Esophagus muscularis mucosa (tissue), 4 donors: ENCODE data around the gene GPR21. TPM values are rescaled to one million over a fixed set of nuclear protein-coding genes. Genes with fewer than 3 reads are reported as not detected.

Experiments
- DNase-seq: peaks from one replicate; pipeline ENCODE4 v3.0.0-alpha.2; 2017; ENCODE audit errors: extremely low spot score
- H3K27ac ChIP-seq, 4 donors: fragments of 200-600 bp; sonication (generic); replicated peaks in 1 of 4; 1 replicate in 3 of 4; 2 replicates in 1 of 4; pipeline ENCODE4 v1.5.1; 2016 to 2019; ENCODE audit warnings: mild to moderate bottlenecking in 1 of 4
- H3K27me3 ChIP-seq, 4 donors: fragments of 200-600 bp; sonication (generic); one replicate each; pipeline versions ENCODE4 v1.5.1 to v1.6.0; 2016 to 2019
- H3K36me3 ChIP-seq, 4 donors: fragments of 200-600 bp; sonication (generic); one replicate each; pipeline ENCODE4 v1.5.1; 2016 to 2019
- H3K4me1 ChIP-seq, 4 donors: fragments of 200-600 bp; sonication (generic); one replicate each; pipeline ENCODE4 v1.5.1; 2016 to 2019
- H3K4me3 ChIP-seq, 4 donors: fragments of 200-600 bp; sonication (generic); 1 replicate in 2 of 4; 2 replicates in 2 of 4; pipeline ENCODE4 v1.5.1; 2016 to 2019; ENCODE audit warnings: mild to moderate bottlenecking in 4 of 4, moderate library complexity in 1 of 4
- H3K9me3 ChIP-seq, 4 donors: fragments of 200-600 bp; sonication (generic); 1 replicate in 3 of 4; 2 replicates in 1 of 4; pipeline ENCODE4 v1.5.1; 2016 to 2019
- CTCF ChIP-seq, 3 experiments: fragments of 200-600 bp in 2 of 3; fragments of 450-650 bp in 1 of 3; sonication (generic) in 2 of 3; IDR thresholded peaks; one replicate each; pipeline ENCODE4 v1.5.1; 2017 to 2019; ENCODE audit warnings: antibody characterized with exemption in 3 of 3, mild to moderate bottlenecking in 2 of 3, moderate library complexity in 1 of 3
- EP300 ChIP-seq: sonication (generic); formaldehyde crosslinking; IDR thresholded peaks from one replicate; pipeline ENCODE4 v1.6.1; 2017; ENCODE audit warnings: antibody characterized with exemption
- POLR2A ChIP-seq: fragments of 450-650 bp; IDR thresholded peaks from one replicate; pipeline ENCODE4 v1.6.1; 2017; ENCODE audit warnings: antibody characterized with exemption, moderate library complexity, mild to moderate bottlenecking, low read depth
- POLR2AphosphoS5 ChIP-seq, 2 donors: sonication (generic); formaldehyde crosslinking; IDR thresholded peaks; one replicate each; pipeline ENCODE4 v1.6.1; 2017; ENCODE audit warnings: antibody characterized with exemption in 2 of 2
- WGBS: methylation state at CpG from one replicate; pipeline ENCODE4 v1.1.5; 2018; 5-methylcytosine and 5-hydroxymethylcytosine counted together
- intact Hi-C: fragments of 100-400 bp; cut with DNase I; formaldehyde crosslinking; loops from one replicate; pipeline ENCODE4 v1.15.1; 2023
- total RNA-seq, 4 donors: library from RNA; depleted of rRNA; stranded (reverse); fragments of >200 nt; gene quantifications; one replicate each; pipeline versions ENCODE4 v1.1.0 to v1.2.1, GENCODE V29; 2016

GPR21 gene
- total RNA-seq, 4 donors from 2014 or later: 0.33 to 1.1 (median 0.52) TPM; not detected in 1

GRCh38 chr9:122996586-122996985, 36.9 kb upstream of the GPR21 start:
- no peak for DNase-seq
- Histone ChIP-seq H3K27ac (no peak overlapping the region), H3K4me1 (peaks cover 0 to 12% (median 5%) of the 10 kb centered on the region in 4 donors), H3K4me3 (no peak overlapping the region), H3K9me3 (no peaks in the 10 kb centered on the region), H3K27me3 (no peaks in the 10 kb centered on the region), H3K36me3 (peaks cover 11 to 69% (median 42%) of the 10 kb centered on the region in 4 donors)
- TF ChIP-seq POLR2A (no peak), CTCF (IDR thresholded peaks at IDR 0.05) (no peak), POLR2AphosphoS5 (IDR thresholded peaks at IDR 0.05) (no peak), EP300 (no peak)
- 95% methylated on average over 1 of the region's 1 CpG for WGBS
- intact Hi-C loops: no loop called here

- no peak for TF ChIP-seq POLR2A
- no peak for TF ChIP-seq EP300
- no peak for TF ChIP-seq CTCF (IDR thresholded peaks at IDR 0.05)
- TF ChIP-seq POLR2AphosphoS5 (IDR thresholded peaks at IDR 0.05): no peak
- intact Hi-C loops: no loop called here
- H3K27me3 ChIP-seq: no peaks in the 10 kb centered on the region
- no peaks in the 10 kb centered on the region for H3K9me3 ChIP-seq
- H3K27ac ChIP-seq: peak overlapping the region in 2 of 4 donors; percentile 10 to 12
- WGBS: 81% methylated on average over 5 of the region's 5 CpGs
- no peak overlapping the region for H3K4me3 ChIP-seq
- no peak for DNase-seq
- peaks cover 2 to 18% (median 14%) of the 10 kb centered on the region in 4 donors for H3K4me1 ChIP-seq
- peaks cover 11 to 62% (median 40%) of the 10 kb centered on the region in 4 donors for H3K36me3 ChIP-seq
These were observed 35.0 kb upstream of the GPR21 start for GRCh38 chr9:122998448-122998847.

- Histone ChIP-seq H3K27ac (no peak overlapping the region), H3K4me1 (peaks cover 6 to 32% (median 28%) of the 10 kb centered on the region in 4 donors), H3K4me3 (no peak overlapping the region), H3K36me3 (peaks cover 11 to 64% (median 43%) of the 10 kb centered on the region in 4 donors), H3K27me3 (no peaks in the 10 kb centered on the region), H3K9me3 (no peaks in the 10 kb centered on the region)
- no peak for DNase-seq
- TF ChIP-seq POLR2A (no peak), CTCF (IDR thresholded peaks at IDR 0.05) (no peak), EP300 (no peak), POLR2AphosphoS5 (IDR thresholded peaks at IDR 0.05) (no peak)
- WGBS: 97% methylated on average over 1 of the region's 1 CpG
- intact Hi-C loops: loop anchor here (10.0 kb wide), 1 partner anchor 344 kb away; no protein-coding TSS in a partner anchor
These were observed 32.9 kb upstream of the GPR21 start for GRCh38 chr9:123000371-123001068.

- 31% methylated on average over 5 of the region's 5 CpGs for WGBS
- no peaks in the 10 kb centered on the region for H3K27me3 ChIP-seq
- peak overlapping the region in 2 of 4 donors; percentile 5 to 25 for H3K4me3 ChIP-seq
- no peak for DNase-seq
- peak overlapping the region; percentile 39 to 76 (median 60) for H3K27ac ChIP-seq
- H3K9me3 ChIP-seq: no peaks in the 10 kb centered on the region
- peaks cover 0 to 53% (median 36%) of the 10 kb centered on the region in 4 donors for H3K36me3 ChIP-seq
- TF ChIP-seq EP300 (no peak), POLR2A (no peak), POLR2AphosphoS5 (IDR thresholded peaks at IDR 0.05) (no peak), CTCF (IDR thresholded peaks at IDR 0.05) (no peak)
- intact Hi-C loops: loop anchor here (10.0 kb wide), 1 partner anchor 342 kb away; no protein-coding TSS in a partner anchor
- peaks cover 7 to 44% (median 36%) of the 10 kb centered on the region in 4 donors for H3K4me1 ChIP-seq
These were observed 30.7 kb upstream of the GPR21 start for GRCh38 chr9:123002754-123003153.
